Measurements from ENCODE around the gene TUSC1. TPM values are rescaled to one million over a fixed set of nuclear protein-coding genes. Genes with fewer than 3 reads are reported as not detected.

Gene TUSC1
- total RNA-seq, 2 experiments from 2014 or later, result 0.14 TPM

GRCh38 chr9:25716220-25716872 lies 38.1 kb upstream of the TUSC1 start:
- Histone ChIP-seq H3K4me1 (ENCODE audit: insufficient read depth, low read length) (no peaks in the 10 kb centered on the region), H3K27me3 (ENCODE audit: control insufficient read depth in 1 of 2, insufficient read depth in 2 of 2, low read length in 2 of 2) (no peaks in the 10 kb centered on the region), H3K27ac (ENCODE audit: low read depth in 1 of 2, low read length in 2 of 2) (no peak overlapping the region), H3K9me3 (ENCODE audit: control insufficient read depth in 1 of 2, insufficient read depth in 1 of 2, low read length in 2 of 2) (peaks cover 4 to 8% of the 10 kb centered on the region in 2 experiments), H3K4me3 (ENCODE audit: low read length) (no peak overlapping the region), H3K36me3 (ENCODE audit: insufficient read depth, low read length) (no peaks in the 10 kb centered on the region)
- H3K4me1 Mint-ChIP-seq (ENCODE audit: low read depth), result no peaks in the 10 kb centered on the region
- no peak for DNase-seq
- H3K9me3 Mint-ChIP-seq, result peaks cover 4% of the 10 kb centered on the region
- ChIA-PET CTCF (no interaction called here), POLR2A (no interaction called here)
- ATAC-seq (ENCODE audit: poor library complexity), result no peak
- TF ChIP-seq CTCF (IDR thresholded peaks at IDR 0.05), result no peak
- no peaks in the 10 kb centered on the region for H3K27me3 Mint-ChIP-seq
- no peak overlapping the region for H3K27ac Mint-ChIP-seq
- H3K4me3 Mint-ChIP-seq, result no peak overlapping the region
- no peaks in the 10 kb centered on the region for H3K36me3 Mint-ChIP-seq (ENCODE audit: low read depth)
- intact Hi-C loops (cut with DNase I, micrococcal nuclease), result no loop called here

DNA sequence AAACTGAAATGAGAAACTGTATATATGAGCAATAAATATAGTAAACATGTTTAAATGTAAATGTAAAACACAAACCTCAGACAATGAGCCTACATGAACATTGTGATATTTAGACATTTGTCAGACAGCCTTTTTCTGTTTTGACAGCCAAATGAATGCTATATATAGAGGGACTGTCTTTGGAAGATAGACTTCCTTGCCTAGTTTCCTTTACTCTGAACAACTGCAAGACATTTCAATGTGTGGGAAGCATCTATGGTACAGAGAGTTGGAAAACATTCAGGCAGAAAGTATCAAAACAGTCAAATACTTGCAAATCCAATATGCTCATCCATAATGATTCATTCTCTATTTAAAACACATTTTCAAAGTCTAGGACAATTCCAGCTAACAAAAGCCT lies 31.7 kb upstream of the TUSC1 start:
- peaks cover 2% of the 10 kb centered on the region for H3K9me3 Mint-ChIP-seq
- POLR2A ChIA-PET, result no interaction called here
- H3K27me3 Mint-ChIP-seq, result no peaks in the 10 kb centered on the region
- intact Hi-C loops (cut with DNase I, micrococcal nuclease), result no loop called here
- H3K36me3 Mint-ChIP-seq (ENCODE audit: low read depth), result no peaks in the 10 kb centered on the region
- DNase-seq (no peak), ATAC-seq (ENCODE audit: poor library complexity) (no peak)
- Histone ChIP-seq H3K9me3 (ENCODE audit: control insufficient read depth in 1 of 2, insufficient read depth in 1 of 2, low read length in 2 of 2) (peaks cover 3 to 4% of the 10 kb centered on the region in 2 experiments), H3K36me3 (ENCODE audit: insufficient read depth, low read length) (no peaks in the 10 kb centered on the region), H3K27ac (ENCODE audit: low read depth in 1 of 2, low read length in 2 of 2) (no peak overlapping the region), H3K4me3 (ENCODE audit: low read length) (no peak overlapping the region), H3K27me3 (ENCODE audit: control insufficient read depth in 1 of 2, insufficient read depth in 2 of 2, low read length in 2 of 2) (no peaks in the 10 kb centered on the region), H3K4me1 (ENCODE audit: insufficient read depth, low read length) (no peaks in the 10 kb centered on the region)
- H3K4me3 Mint-ChIP-seq, result no peak overlapping the region
- H3K4me1 Mint-ChIP-seq (ENCODE audit: low read depth), result no peaks in the 10 kb centered on the region
- no peak for TF ChIP-seq CTCF (IDR thresholded peaks at IDR 0.05)
- CTCF ChIA-PET, result interaction anchor here (1.6 kb wide), 1 partner anchor 10 kb away, joined by 4 read pairs; no protein-coding TSS in a partner anchor
- H3K27ac Mint-ChIP-seq, result no peak overlapping the region

DNA sequence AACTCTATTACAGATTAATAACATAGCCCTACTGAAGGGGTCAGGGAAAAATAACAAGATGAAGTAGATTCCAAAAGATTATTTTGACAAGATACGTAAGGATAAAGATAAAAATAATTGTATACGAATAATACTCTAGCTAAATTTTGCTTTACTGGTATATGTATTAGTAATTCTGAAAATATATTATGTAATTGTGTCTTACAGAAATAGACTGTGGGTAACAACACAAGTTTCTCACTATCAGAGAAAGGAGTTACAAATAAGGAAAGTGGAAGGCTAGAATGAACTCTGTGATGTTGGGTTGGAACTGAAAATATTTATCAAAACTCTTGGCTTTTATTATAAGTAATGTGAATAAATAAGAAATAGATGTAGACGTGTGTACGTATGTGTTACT lies 26.6 kb upstream of the TUSC1 start:
- intact Hi-C loops (cut with DNase I, micrococcal nuclease), result no loop called here
- CTCF ChIA-PET, result no interaction called here
- ATAC-seq (ENCODE audit: poor library complexity), result no peak

More for the DNA sequence above, 26.6 kb upstream of the TUSC1 start:
- no peak overlapping the region for H3K4me3 Mint-ChIP-seq
- no peaks in the 10 kb centered on the region for H3K4me1 Mint-ChIP-seq (ENCODE audit: low read depth)
- DNase-seq, result no peak
- no peak for TF ChIP-seq CTCF (IDR thresholded peaks at IDR 0.05)
- Histone ChIP-seq H3K9me3 (ENCODE audit: control insufficient read depth in 1 of 2, insufficient read depth in 1 of 2, low read length in 2 of 2) (no peaks in the 10 kb centered on the region), H3K4me1 (ENCODE audit: insufficient read depth, low read length) (no peaks in the 10 kb centered on the region), H3K27me3 (ENCODE audit: control insufficient read depth in 1 of 2, insufficient read depth in 2 of 2, low read length in 2 of 2) (no peaks in the 10 kb centered on the region), H3K4me3 (ENCODE audit: low read length) (no peak overlapping the region), H3K27ac (ENCODE audit: low read depth in 1 of 2, low read length in 2 of 2) (no peak overlapping the region), H3K36me3 (ENCODE audit: insufficient read depth, low read length) (no peaks in the 10 kb centered on the region)
- no peaks in the 10 kb centered on the region for H3K36me3 Mint-ChIP-seq (ENCODE audit: low read depth)
- POLR2A ChIA-PET, result no interaction called here
- H3K27ac Mint-ChIP-seq, result no peak overlapping the region
- peaks cover 6% of the 10 kb centered on the region for H3K9me3 Mint-ChIP-seq
- H3K27me3 Mint-ChIP-seq, result no peaks in the 10 kb centered on the region

All from CD4-positive, alpha-beta T cell (primary cell).